Kasumi-1 (cell line): ENCODE measurements around the gene COBL.
A peak's percentile ranks its signal among the peaks of the same experiment; 100 is the strongest.

ENCODE experiments used
- DNase-seq, 2 experiments: peaks; one replicate each; lab custom pipeline; 2025; lab: John Stamatoyannopoulos, UW

Gene COBL

GRCh38 chr7:51077316-51077986, 239.2 kb downstream of the COBL start:
- DNase-seq, result no peak

GRCh38 chr7:51075681-51076580, 240.7 kb downstream of the COBL start:
- DNase-seq, result no peak

GRCh38 chr7:51073171-51073570, 243.4 kb downstream of the COBL start:
- DNase-seq, result no peak

GRCh38 chr7:51072281-51072680, 244.3 kb downstream of the COBL start:
- no peak for DNase-seq

- DNase-seq, result no peak
These were observed 245.2 kb downstream of the COBL start for GRCh38 chr7:51071427-51071826.

- DNase-seq, result no peak
These were observed 246.5 kb downstream of the COBL start for GRCh38 chr7:51070151-51070550.

- DNase-seq, result no peak
These were observed 247.1 kb downstream of the COBL start for GRCh38 chr7:51069411-51070083.

- DNase-seq, result no peak
These were observed 248.2 kb downstream of the COBL start for GRCh38 chr7:51068401-51068800.

- DNase-seq, result peak; percentile 72 to 79
These were observed 248.9 kb downstream of the COBL start for GRCh38 chr7:51067757-51068156.

GRCh38 chr7:51067258-51067657, 249.4 kb downstream of the COBL start:
- no peak for DNase-seq

GRCh38 chr7:51066405-51066882, 250.2 kb downstream of the COBL start:
- no peak for DNase-seq

- DNase-seq, result no peak
These were observed 250.8 kb downstream of the COBL start for GRCh38 chr7:51065766-51066165.

GRCh38 chr7:51064688-51065087, 251.9 kb downstream of the COBL start:
- no peak for DNase-seq

GRCh38 chr7:51062222-51062987, 254.2 kb downstream of the COBL start:
- DNase-seq, result no peak

GRCh38 chr7:51060536-51060935, 256.1 kb downstream of the COBL start:
- DNase-seq, result no peak

GRCh38 chr7:51059504-51060142, 257.0 kb downstream of the COBL start:
- DNase-seq, result no peak

- DNase-seq, result no peak
These were observed 257.8 kb downstream of the COBL start for GRCh38 chr7:51058764-51059163.

- no peak for DNase-seq
These were observed 261.4 kb downstream of the COBL start for GRCh38 chr7:51055039-51055840.

GRCh38 chr7:51054231-51054630, 262.4 kb downstream of the COBL start:
- DNase-seq, result no peak

GRCh38 chr7:51053160-51053925, 263.3 kb downstream of the COBL start:
- no peak for DNase-seq
